IPS DF 6.9 (cell line): Measurements from ENCODE around the gene SYNE3.
"Not testable (repeated sequence)": the region's sequence is repeated elsewhere in the genome, so short reads cannot be mapped to it uniquely, and the experiment has no call there.

Experiments used
- DNase-seq: peaks from one replicate; pipeline ENCODE4 v3.0.0-alpha.2; 2013; ENCODE audit warnings: low read depth, low spot score
- H3K27ac ChIP-seq: one replicate; pipeline ENCODE4 v1.5.1; 2013; ENCODE audit warnings: low read length, control low read depth
- H3K27me3 ChIP-seq: 2 replicates; pipeline ENCODE4 v1.6.1; 2013; ENCODE audit warnings: mild to moderate bottlenecking, low read length; ENCODE audit not compliant: control insufficient read depth, insufficient read depth
- H3K36me3 ChIP-seq: 2 replicates; pipeline ENCODE4 v1.6.1; 2013; ENCODE audit warnings: low read length; ENCODE audit not compliant: control insufficient read depth, insufficient read depth
- H3K4me1 ChIP-seq: 2 replicates; pipeline ENCODE4 v1.6.1; 2013; ENCODE audit warnings: low read length; ENCODE audit not compliant: control insufficient read depth, insufficient read depth
- H3K4me3 ChIP-seq: 2 replicates; pipeline ENCODE4 v1.5.1; 2013; ENCODE audit warnings: mild to moderate bottlenecking, low read length
- H3K9me3 ChIP-seq: 2 replicates; pipeline ENCODE4 v1.6.1; 2013; ENCODE audit warnings: low read length, inconsistent platforms; ENCODE audit not compliant: control insufficient read depth, insufficient read depth
- WGBS: extraction: QIAGEN DNeasy Blood & Tissue Kit; methylation state at CpG from one replicate; pipeline ENCODE4 v1.1.7; 2013; ENCODE audit warnings: mixed read lengths, missing lambda C conversion rate; ENCODE audit not compliant: insufficient read length, insufficient coverage; 5-methylcytosine and 5-hydroxymethylcytosine counted together

Gene SYNE3

DNA sequence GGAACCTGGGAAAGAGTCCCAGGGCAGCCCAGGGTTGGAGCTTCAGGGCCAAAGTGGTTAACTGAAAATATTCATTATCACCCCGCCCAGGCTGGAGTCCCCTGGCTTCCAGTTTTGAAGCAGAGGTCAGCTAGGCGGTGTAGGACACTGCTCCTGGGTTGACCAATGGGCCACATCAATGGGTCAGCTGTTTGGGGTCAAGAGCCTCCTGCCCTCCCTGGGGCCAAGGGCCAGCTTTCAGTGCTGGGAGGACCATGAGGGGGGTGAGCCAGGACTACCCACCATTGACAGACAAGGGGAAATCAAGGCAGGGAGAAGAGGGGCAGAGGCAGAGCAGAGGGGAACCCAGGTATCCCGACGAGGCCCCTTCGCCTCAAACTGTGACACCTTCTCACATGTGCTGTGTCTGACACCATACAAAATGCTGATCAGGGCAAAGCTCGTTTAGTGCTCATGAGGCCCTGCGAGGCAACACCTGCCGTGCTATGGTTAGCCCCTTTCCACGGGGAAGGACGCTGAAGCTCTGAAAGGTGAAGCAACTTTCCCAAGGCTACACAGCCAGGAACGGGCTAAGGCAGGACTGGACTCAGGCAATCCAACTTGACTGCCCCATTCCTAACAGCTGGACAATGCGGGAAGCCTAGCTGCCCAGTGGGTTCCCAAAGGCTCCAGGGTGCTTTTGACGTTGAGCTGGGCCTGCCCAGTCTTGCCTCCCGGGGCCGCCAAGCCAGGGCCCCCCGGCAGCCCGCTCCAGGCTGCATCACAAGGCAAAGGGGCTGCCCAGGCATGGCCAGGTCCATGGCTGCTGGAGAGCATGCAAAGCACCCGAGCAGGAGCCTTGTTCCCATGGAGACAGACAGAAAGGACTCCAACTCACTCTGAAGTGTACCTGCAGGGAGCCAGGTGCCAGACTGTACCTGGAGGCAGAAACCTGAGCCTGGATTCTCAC lies 2.0 kb downstream of the SYNE3 start:
- WGBS, result no CpG with 5 or more reads among the region's 18 CpGs
- DNase-seq, result no peak
- no peak overlapping the region for H3K4me3 ChIP-seq
- H3K27me3 ChIP-seq, result peaks cover 14% of the 10 kb centered on the region
- H3K36me3 ChIP-seq, result no peaks in the 10 kb centered on the region
- H3K27ac ChIP-seq, result no peak overlapping the region
- H3K9me3 ChIP-seq, result no peaks in the 10 kb centered on the region
- peaks cover 8% of the 10 kb centered on the region for H3K4me1 ChIP-seq

DNA sequence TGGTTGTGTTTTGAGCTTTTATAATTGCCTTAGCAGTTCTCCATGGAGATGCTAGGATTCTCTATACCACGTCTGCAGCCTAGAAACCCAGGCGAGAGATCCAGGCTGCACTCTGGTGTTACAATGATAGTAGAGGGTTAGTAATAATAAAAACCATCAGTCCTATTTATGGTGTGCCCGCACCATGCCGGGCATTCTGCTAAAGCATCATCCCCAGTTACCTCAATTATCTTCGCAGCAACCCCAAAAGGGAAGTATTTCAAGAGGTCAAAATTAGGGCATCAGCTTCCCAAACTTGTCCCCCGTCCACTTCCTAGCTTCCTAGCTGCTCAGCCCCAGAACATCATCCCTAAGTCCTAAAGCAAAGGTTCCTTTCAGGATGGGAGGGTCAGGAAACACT lies 3.2 kb downstream of the SYNE3 start:
- H3K4me3 ChIP-seq, result no peak overlapping the region
- H3K4me1 ChIP-seq, result peaks cover 8% of the 10 kb centered on the region
- peaks cover 14% of the 10 kb centered on the region for H3K27me3 ChIP-seq
- no peaks in the 10 kb centered on the region for H3K9me3 ChIP-seq
- DNase-seq, result no peak
- no peak overlapping the region for H3K27ac ChIP-seq
- no CpG with 5 or more reads among the region's 6 CpGs for WGBS
- H3K36me3 ChIP-seq, result no peaks in the 10 kb centered on the region

DNA sequence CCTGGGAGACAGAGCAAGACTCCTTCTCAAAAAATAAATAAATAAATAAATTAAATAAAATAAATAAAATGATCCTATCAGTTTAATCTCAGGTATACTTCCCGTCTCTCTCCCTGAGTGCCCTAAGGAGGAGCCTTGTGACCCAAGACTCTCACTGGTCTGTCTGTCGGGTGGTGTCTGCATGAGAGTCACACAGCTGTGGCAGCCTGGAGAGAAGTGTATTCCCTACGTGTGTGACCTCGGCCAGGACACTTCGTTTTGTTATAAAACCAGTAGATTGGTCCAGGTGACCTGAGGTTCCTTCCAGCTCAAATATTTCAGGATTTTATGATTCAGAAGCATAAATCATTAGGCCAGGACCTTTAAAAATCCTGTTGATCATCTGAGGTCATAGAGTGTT lies 4.8 kb downstream of the SYNE3 start:
- no peak for DNase-seq
- WGBS, result no CpG with 5 or more reads among the region's 5 CpGs
- no peaks in the 10 kb centered on the region for H3K9me3 ChIP-seq
- no peak overlapping the region for H3K4me3 ChIP-seq
- peaks cover 8% of the 10 kb centered on the region for H3K4me1 ChIP-seq
- H3K27me3 ChIP-seq, result peaks cover 6% of the 10 kb centered on the region; the same call in 1 of the 2 replicates
- H3K27ac ChIP-seq, result no peak overlapping the region
- H3K36me3 ChIP-seq, result no peaks in the 10 kb centered on the region

DNA sequence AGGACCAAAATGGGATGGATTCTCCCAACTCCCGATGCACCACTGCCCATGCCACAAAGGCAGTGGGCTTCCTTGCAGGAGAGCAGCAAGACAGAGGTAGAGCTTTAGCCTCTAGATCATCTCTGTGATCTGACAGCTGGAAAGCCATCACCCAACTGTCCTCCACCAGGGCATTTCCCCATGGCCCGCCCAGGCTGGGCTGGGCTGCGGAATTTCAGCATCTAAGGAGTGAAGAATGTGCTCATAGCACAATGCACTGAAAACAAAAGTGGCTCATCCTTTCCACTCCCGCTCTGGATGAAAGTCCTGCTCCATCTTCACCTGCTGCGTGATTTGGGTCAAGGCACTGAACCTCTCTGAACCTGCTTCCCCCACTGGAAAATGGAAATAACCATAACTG lies 5.6 kb downstream of the SYNE3 start:
- peaks cover 5% of the 10 kb centered on the region; the same call in 1 of the 2 replicates for H3K27me3 ChIP-seq
- H3K9me3 ChIP-seq, result no peaks in the 10 kb centered on the region
- no peaks in the 10 kb centered on the region for H3K36me3 ChIP-seq
- WGBS, result no CpG with 5 or more reads among the region's 5 CpGs
- H3K4me3 ChIP-seq, result no peak overlapping the region
- H3K4me1 ChIP-seq, result peaks cover 7% of the 10 kb centered on the region
- DNase-seq, result no peak
- no peak overlapping the region for H3K27ac ChIP-seq

- H3K9me3 ChIP-seq, DNase-seq, H3K27me3 ChIP-seq, H3K27ac ChIP-seq, H3K4me3 ChIP-seq, H3K36me3 ChIP-seq, H3K4me1 ChIP-seq: not testable (repeated sequence)
- no CpG with 5 or more reads among the region's 9 CpGs for WGBS
Observed at GRCh38 chr14:95510344-95510743, 6.1 kb downstream of the SYNE3 start.

DNA sequence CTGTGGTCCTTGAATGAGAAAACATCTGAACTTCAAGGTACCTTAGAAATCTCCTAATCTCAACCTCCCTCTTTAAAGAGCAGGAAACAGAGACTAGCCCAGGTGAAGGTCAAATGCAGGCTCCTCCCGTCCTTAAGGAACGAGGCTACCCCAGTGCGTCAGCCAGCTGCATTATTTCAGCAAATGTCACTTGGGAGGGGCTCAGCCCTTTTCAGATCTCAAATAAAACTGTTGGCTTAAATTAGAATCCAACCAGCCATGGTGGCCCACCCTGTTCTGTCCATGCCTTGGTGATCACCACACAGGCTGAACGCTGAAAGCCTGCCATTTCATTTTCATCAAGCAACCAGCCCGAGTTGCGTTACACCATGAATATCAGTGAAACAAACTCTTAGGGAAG lies 7.0 kb downstream of the SYNE3 start:
- H3K9me3 ChIP-seq, result no peaks in the 10 kb centered on the region
- no peak for DNase-seq
- WGBS, result no CpG with 5 or more reads among the region's 6 CpGs
- peaks cover 2% of the 10 kb centered on the region; the same call in 1 of the 2 replicates for H3K4me1 ChIP-seq
- no peak overlapping the region for H3K4me3 ChIP-seq
- H3K36me3 ChIP-seq, result no peaks in the 10 kb centered on the region
- no peak overlapping the region for H3K27ac ChIP-seq
- H3K27me3 ChIP-seq, result no peaks in the 10 kb centered on the region

DNA sequence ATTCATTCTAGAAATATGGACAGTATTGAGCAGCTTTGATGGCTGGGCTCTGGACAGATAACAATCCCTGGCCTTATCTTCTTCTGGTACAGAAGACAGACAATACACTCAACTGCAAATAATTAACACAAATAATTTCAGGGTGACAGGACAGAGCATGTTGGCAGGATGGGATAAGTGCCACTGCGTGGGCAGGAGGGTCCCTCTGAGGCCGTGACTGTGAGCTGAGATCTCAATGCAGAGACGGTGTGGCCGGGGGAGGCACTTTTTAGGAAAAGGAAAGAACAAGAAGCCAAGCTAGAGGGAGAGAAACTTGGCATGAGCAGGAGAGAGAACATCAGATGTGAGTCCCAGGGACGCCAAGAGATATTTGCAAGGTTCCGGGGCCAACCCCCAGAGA lies 8.1 kb downstream of the SYNE3 start:
- WGBS, result no CpG with 5 or more reads among the region's 6 CpGs
- H3K27me3 ChIP-seq, result no peaks in the 10 kb centered on the region
- H3K9me3 ChIP-seq, result no peaks in the 10 kb centered on the region
- no peaks in the 10 kb centered on the region for H3K36me3 ChIP-seq
- no peak overlapping the region for H3K4me3 ChIP-seq
- no peak for DNase-seq
- no peak overlapping the region for H3K27ac ChIP-seq
- H3K4me1 ChIP-seq, result peaks cover 2% of the 10 kb centered on the region; the same call in 1 of the 2 replicates

- no peaks in the 10 kb centered on the region for H3K36me3 ChIP-seq
- DNase-seq, result no peak
- H3K9me3 ChIP-seq, result no peaks in the 10 kb centered on the region
- peaks cover 2% of the 10 kb centered on the region; the same call in 1 of the 2 replicates for H3K4me1 ChIP-seq
- no peak overlapping the region for H3K4me3 ChIP-seq
- WGBS, result no CpG with 5 or more reads among the region's 3 CpGs
- no peaks in the 10 kb centered on the region for H3K27me3 ChIP-seq
- no peak overlapping the region for H3K27ac ChIP-seq
Observed at GRCh38 chr14:95507701-95508103, 8.7 kb downstream of the SYNE3 start.

GRCh38 chr14:95507174-95507573 lies 9.3 kb downstream of the SYNE3 start:
- Histone ChIP-seq H3K27ac (no peak overlapping the region), H3K27me3 (no peaks in the 10 kb centered on the region), H3K4me3 (no peak overlapping the region), H3K9me3 (no peaks in the 10 kb centered on the region), H3K4me1 (peaks cover 2% of the 10 kb centered on the region; the same call in 1 of the 2 replicates), H3K36me3 (no peaks in the 10 kb centered on the region)
- DNase-seq, result no peak
- no CpG with 5 or more reads among the region's 8 CpGs for WGBS

GRCh38 chr14:95505030-95505589 lies 11.3 kb downstream of the SYNE3 start:
- Histone ChIP-seq H3K27ac (no peak overlapping the region), H3K36me3 (no peaks in the 10 kb centered on the region), H3K9me3 (no peaks in the 10 kb centered on the region), H3K4me3 (no peak overlapping the region), H3K27me3 (no peaks in the 10 kb centered on the region), H3K4me1 (no peaks in the 10 kb centered on the region)
- DNase-seq, result no peak
- WGBS, result no CpG with 5 or more reads among the region's 17 CpGs
